Measurements from ENCODE around the gene EPHA4.

Gene EPHA4

GRCh38 chr2:221435171-221435570 lies 136.9 kb downstream of the EPHA4 start:
- no peak for DNase-seq

- no peak for DNase-seq
These were observed 138.0 kb downstream of the EPHA4 start for GRCh38 chr2:221434142-221434541.

- peak; percentile 44 for DNase-seq
These were observed 140.6 kb downstream of the EPHA4 start for GRCh38 chr2:221431477-221431876.

- peak; percentile 12 for DNase-seq
These were observed 142.2 kb downstream of the EPHA4 start for GRCh38 chr2:221429741-221430491.

- DNase-seq, result no peak
These were observed 143.2 kb downstream of the EPHA4 start for GRCh38 chr2:221428896-221429295.

GRCh38 chr2:221426929-221427328 lies 145.2 kb downstream of the EPHA4 start:
- DNase-seq, result no peak

GRCh38 chr2:221425891-221426290 lies 146.2 kb downstream of the EPHA4 start:
- DNase-seq, result no peak

GRCh38 chr2:221425353-221425752 lies 146.8 kb downstream of the EPHA4 start:
- DNase-seq, result no peak

- no peak for DNase-seq
These were observed 148.8 kb downstream of the EPHA4 start for GRCh38 chr2:221423210-221423804.

- DNase-seq, result no peak
These were observed 149.4 kb downstream of the EPHA4 start for GRCh38 chr2:221422516-221423209.

GRCh38 chr2:221420245-221420644 lies 151.9 kb downstream of the EPHA4 start:
- no peak for DNase-seq

GRCh38 chr2:221415789-221416188 lies 156.3 kb downstream of the EPHA4 start:
- no peak for DNase-seq

GRCh38 chr2:221412978-221413377 lies 159.1 kb downstream of the EPHA4 start:
- DNase-seq, result no peak

GRCh38 chr2:221410487-221410886 lies 161.6 kb downstream of the EPHA4 start:
- no peak for DNase-seq

GRCh38 chr2:221407765-221408164 lies 164.3 kb downstream of the EPHA4 start:
- no peak for DNase-seq

GRCh38 chr2:221405521-221405920 lies 166.6 kb downstream of the EPHA4 start:
- DNase-seq, result no peak

GRCh38 chr2:221402072-221402471 lies 170.0 kb downstream of the EPHA4 start:
- DNase-seq, result no peak

- no peak for DNase-seq
These were observed 171.7 kb downstream of the EPHA4 start for GRCh38 chr2:221400411-221400810.

GRCh38 chr2:221399183-221399582 lies 172.9 kb downstream of the EPHA4 start:
- DNase-seq, result no peak

GRCh38 chr2:221397187-221397586 lies 174.9 kb downstream of the EPHA4 start:
- no peak for DNase-seq

GRCh38 chr2:221392228-221392881 lies 179.7 kb downstream of the EPHA4 start:
- no peak for DNase-seq

GRCh38 chr2:221390878-221391277 lies 181.2 kb downstream of the EPHA4 start:
- DNase-seq, result no peak

- DNase-seq, result no peak
These were observed 182.2 kb downstream of the EPHA4 start for GRCh38 chr2:221389904-221390303.

GRCh38 chr2:221389421-221389820 lies 182.7 kb downstream of the EPHA4 start:
- no peak for DNase-seq
